Measurements from ENCODE around the gene BZW1.
"Not testable (repeated sequence)": the region's sequence is repeated elsewhere in the genome, so short reads cannot be mapped to it uniquely, and the experiment has no call there.

BZW1 gene

DNA sequence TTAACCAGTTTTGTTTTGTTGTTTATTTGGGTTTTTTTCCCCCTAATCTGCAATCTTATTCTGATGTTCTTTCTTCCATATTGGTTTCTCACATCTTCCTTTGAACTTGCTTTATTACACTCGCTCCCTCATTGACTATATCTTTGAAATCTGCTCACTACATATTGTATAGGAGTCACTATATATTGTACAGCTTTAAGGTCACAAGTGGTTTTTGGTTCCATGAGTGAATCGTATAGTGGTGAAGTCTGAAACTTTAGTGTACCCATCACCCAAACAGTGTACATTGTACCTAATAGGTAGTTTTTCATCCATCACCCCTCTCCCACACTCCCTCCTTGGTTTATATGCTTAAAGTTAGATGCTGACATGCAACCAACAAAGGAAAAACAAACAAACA lies 11.3 kb upstream of the BZW1 start:
- no peaks in the 10 kb centered on the region for H3K4me1 Mint-ChIP-seq (ENCODE audit: low read depth in 2 of 2)
- ATAC-seq (replicated peaks), result no peak

DNA sequence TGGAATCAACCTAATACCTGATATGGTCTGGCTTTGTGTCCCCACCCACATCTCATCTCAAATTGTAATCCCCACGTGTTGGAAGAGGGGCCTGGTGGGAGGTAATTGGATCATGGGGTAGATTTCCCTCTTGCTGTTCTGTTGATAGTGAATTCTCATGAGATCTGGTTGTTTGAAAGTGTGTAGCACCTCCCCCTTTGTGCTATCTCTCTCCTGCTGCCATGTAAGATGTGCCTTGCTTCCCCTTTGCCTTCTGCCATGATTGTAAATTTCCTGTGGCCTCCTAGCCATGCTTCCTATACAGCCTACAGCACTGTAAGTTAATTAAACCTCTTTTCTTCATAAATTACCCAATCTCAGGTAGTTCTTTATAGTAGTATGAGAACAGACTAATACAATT lies 10.3 kb upstream of the BZW1 start:
- DNase-seq; H3K9me3 Mint-ChIP-seq; H3K27me3 Mint-ChIP-seq; H3K4me3 Mint-ChIP-seq; H3K27ac Mint-ChIP-seq; ATAC-seq (replicated peaks); H3K36me3 Mint-ChIP-seq (ENCODE audit: insufficient read depth); H3K4me1 Mint-ChIP-seq (ENCODE audit: low read depth in 2 of 2): not testable (repeated sequence)

More for the DNA sequence above, 11.3 kb upstream of the BZW1 start:
- Mint-ChIP-seq H3K27ac (no peak overlapping the region), H3K36me3 (ENCODE audit: insufficient read depth) (peaks cover 4% of the 10 kb centered on the region), H3K4me3 (no peak overlapping the region), H3K9me3 (no peaks in the 10 kb centered on the region), H3K27me3 (peaks cover 6 to 7% of the 10 kb centered on the region in 2 donors)
- no peak for DNase-seq

DNA sequence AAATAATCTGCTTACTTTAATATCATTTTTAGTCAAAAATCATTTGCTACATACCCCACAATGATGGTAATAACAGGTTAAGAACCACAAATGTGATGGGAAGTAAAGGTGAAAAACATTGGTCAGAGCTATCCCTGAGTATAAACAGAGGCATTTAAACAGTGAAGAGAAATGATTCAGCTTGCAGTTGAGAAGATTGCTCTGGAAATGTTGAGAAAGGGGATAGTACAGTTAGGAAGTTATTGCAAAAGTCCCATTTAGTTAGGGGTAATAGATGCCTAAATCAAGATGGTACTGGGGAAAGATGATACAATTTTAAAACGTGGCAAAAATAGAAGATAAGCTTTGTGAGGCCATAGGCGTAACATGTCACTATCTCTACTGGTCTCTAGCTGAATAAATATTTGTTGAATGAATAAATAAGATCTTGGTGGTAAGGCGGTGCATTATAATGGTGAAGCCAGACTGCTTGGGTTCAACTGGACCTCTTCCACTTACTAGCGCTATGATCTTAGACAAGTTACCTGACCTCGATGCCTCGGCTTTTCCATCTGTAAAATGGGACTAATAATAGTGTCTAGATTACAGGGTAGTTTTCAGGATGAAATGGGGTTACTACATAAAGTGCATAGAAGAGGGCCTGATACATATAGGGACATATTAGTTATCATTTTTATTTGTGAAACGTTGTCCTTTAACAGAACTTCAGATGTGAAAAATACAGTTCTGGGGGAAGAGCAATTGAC lies 2.0 kb upstream of the BZW1 start:
- DNase-seq, result no peak
- no peak for ATAC-seq (replicated peaks)
- Mint-ChIP-seq H3K27ac (peak overlapping the region; percentile 99 to 100), H3K4me3 (peak overlapping the region; percentile 99 to 100), H3K9me3 (no peaks in the 10 kb centered on the region), H3K36me3 (ENCODE audit: insufficient read depth) (peaks cover 39% of the 10 kb centered on the region), H3K4me1 (ENCODE audit: low read depth in 2 of 2) (peaks cover 27% of the 10 kb centered on the region in 2 donors), H3K27me3 (no peaks in the 10 kb centered on the region)

GRCh38 chr2:200810252-200810997 lies 1.3 kb upstream of the BZW1 start:
- Mint-ChIP-seq H3K4me1 (ENCODE audit: low read depth in 2 of 2) (peaks cover 34% of the 10 kb centered on the region in 2 donors), H3K27ac (peak overlapping the region; percentile 99 to 100), H3K36me3 (ENCODE audit: insufficient read depth) (peaks cover 46% of the 10 kb centered on the region), H3K4me3 (peak overlapping the region; percentile 99 to 100), H3K27me3 (no peaks in the 10 kb centered on the region), H3K9me3 (no peaks in the 10 kb centered on the region)
- DNase-seq, result no peak
- no peak for ATAC-seq (replicated peaks)

DNA sequence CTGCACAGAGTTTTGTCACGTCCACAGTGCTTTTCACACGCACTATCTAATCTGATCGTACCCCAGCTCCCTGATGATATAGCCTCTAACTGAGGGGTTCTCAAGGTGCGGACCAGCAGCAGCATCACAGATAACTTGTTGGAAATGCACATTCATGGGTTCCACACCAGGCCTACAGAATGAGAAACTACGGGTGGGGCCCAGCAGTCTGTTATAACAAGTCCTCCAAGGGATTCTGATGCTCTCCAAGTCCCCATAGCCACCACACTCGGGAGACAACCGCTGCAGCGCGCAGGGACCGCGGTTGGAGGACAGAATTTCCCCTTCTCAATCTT lies 745 bp upstream of the BZW1 start:
- ATAC-seq (replicated peaks), result peak; percentile 1
- H3K9me3 Mint-ChIP-seq, result no peaks in the 10 kb centered on the region
- no peaks in the 10 kb centered on the region for H3K27me3 Mint-ChIP-seq
- DNase-seq, result no peak
- H3K4me1 Mint-ChIP-seq (ENCODE audit: low read depth in 2 of 2), result peaks cover 35 to 38% of the 10 kb centered on the region in 2 donors
- peak overlapping the region; percentile 99 to 100 for H3K27ac Mint-ChIP-seq
- peaks cover 52% of the 10 kb centered on the region for H3K36me3 Mint-ChIP-seq (ENCODE audit: insufficient read depth)
- peak overlapping the region; percentile 99 to 100 for H3K4me3 Mint-ChIP-seq

DNA sequence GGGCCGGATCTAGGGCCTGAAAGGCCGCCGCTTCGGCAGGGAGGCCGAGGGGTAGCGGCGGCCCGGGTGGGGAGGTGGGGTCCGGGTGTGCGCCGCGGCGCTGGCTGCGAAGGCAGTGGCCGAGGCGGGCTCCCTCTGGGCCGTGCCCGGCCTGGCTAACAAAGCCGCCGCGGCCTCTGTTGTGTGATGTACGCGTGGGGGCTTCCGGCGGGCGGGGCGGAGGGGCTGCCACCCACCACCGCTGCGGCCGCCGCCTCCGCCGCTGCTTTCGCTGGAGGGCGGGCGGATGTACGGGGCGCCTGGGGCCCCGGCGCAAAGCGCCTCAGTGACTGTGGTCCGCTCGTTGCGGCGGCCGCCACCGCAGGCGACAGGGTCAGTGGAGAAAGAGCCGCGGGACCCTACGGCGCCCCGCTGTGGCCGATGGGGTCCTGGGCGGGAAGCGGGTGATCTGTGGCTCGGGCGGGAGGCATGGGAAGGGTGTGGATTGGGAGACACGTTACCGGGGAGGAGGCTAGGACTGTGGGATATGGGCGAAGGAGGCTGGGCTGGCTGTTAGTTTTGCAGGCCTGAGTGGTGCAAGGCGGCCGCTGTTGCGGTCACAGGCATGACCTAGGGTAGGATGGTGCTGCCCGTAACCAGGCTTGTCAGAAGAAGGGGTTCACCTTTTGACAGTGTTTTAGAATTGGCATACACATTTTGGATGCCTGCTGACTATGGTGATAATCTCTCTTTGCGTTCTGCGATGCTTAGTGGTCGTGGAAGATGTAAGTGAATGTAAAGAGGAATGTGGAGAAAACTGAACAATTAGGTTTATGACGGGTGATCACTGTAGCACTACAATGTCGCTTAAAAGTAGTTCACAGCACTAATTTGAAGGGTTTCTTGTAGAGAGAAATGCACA lies 662 bp downstream of the BZW1 start:
- H3K4me1 Mint-ChIP-seq (ENCODE audit: low read depth in 2 of 2), result peaks cover 38 to 42% of the 10 kb centered on the region in 2 donors
- peaks cover 66% of the 10 kb centered on the region for H3K36me3 Mint-ChIP-seq (ENCODE audit: insufficient read depth)
- H3K9me3 Mint-ChIP-seq, result no peaks in the 10 kb centered on the region

GRCh38 chr2:200814276-200814815 lies 2.6 kb downstream of the BZW1 start:
- no peaks in the 10 kb centered on the region for H3K27me3 Mint-ChIP-seq
- no peak for ATAC-seq (replicated peaks)
- no peak for DNase-seq
- peak overlapping the region; percentile 75 to 87 for H3K27ac Mint-ChIP-seq
- peak overlapping the region; percentile 38 to 100 for H3K4me3 Mint-ChIP-seq
- H3K36me3 Mint-ChIP-seq (ENCODE audit: insufficient read depth), result peaks cover 86% of the 10 kb centered on the region
- peaks cover 38 to 50% of the 10 kb centered on the region in 2 donors for H3K4me1 Mint-ChIP-seq (ENCODE audit: low read depth in 2 of 2)
- H3K9me3 Mint-ChIP-seq, result no peaks in the 10 kb centered on the region

More for the DNA sequence above, 662 bp downstream of the BZW1 start:
- ATAC-seq (replicated peaks) (peak; percentile 54), DNase-seq (peak; percentile 63 to 67 (median 66))
- Mint-ChIP-seq H3K27ac (peak overlapping the region; percentile 99 to 100), H3K4me3 (peak overlapping the region; percentile 99 to 100), H3K27me3 (no peaks in the 10 kb centered on the region)

GRCh38 chr2:200814917-200815316 lies 3.2 kb downstream of the BZW1 start:
- H3K4me3 Mint-ChIP-seq, result peak overlapping the region; percentile 25 to 100
- DNase-seq, result no peak
- ATAC-seq (replicated peaks), result no peak
- no peaks in the 10 kb centered on the region for H3K27me3 Mint-ChIP-seq
- peak overlapping the region; percentile 75 to 87 for H3K27ac Mint-ChIP-seq
- no peaks in the 10 kb centered on the region for H3K9me3 Mint-ChIP-seq
- peaks cover 91% of the 10 kb centered on the region for H3K36me3 Mint-ChIP-seq (ENCODE audit: insufficient read depth)
- peaks cover 38 to 50% of the 10 kb centered on the region in 2 donors for H3K4me1 Mint-ChIP-seq (ENCODE audit: low read depth in 2 of 2)

DNA sequence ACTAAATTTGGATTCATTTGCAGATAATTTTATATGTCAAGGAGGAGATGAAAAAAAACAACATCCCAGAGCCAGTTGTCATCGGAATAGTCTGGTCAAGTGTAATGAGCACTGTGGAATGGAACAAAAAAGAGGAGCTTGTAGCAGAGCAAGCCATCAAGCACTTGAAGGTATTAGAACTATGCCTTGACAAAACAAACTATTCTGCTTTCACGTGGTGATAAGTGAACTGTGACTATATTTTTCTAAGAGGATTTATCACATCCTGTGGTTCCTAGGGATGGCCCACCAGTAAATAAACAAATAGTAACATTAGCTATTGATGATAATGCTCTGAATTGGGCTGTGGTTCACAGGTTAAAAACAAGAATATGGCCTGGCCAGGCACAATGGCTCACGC lies 7.0 kb downstream of the BZW1 start:
- H3K4me3 Mint-ChIP-seq, result not testable (repeated sequence)

GRCh38 chr2:200820573-200821234 lies 9.0 kb downstream of the BZW1 start:
- Mint-ChIP-seq H3K4me1 (ENCODE audit: low read depth in 2 of 2) (peaks cover under 1 to 14% of the 10 kb centered on the region in 2 donors), H3K36me3 (ENCODE audit: insufficient read depth) (peaks cover 77% of the 10 kb centered on the region), H3K4me3 (no peak overlapping the region), H3K27ac (peak overlapping the region; percentile 60 to 63), H3K9me3 (no peaks in the 10 kb centered on the region), H3K27me3 (no peaks in the 10 kb centered on the region)
- ATAC-seq (replicated peaks), result no peak
- no peak for DNase-seq

More for the DNA sequence above, 7.0 kb downstream of the BZW1 start:
- Mint-ChIP-seq H3K27ac (peak overlapping the region in 1 of 2 donors; percentile 44), H3K4me1 (ENCODE audit: low read depth in 2 of 2) (peaks cover 19 to 32% of the 10 kb centered on the region in 2 donors), H3K36me3 (ENCODE audit: insufficient read depth) (peaks cover 87% of the 10 kb centered on the region)
- H3K9me3 Mint-ChIP-seq; DNase-seq; H3K27me3 Mint-ChIP-seq; ATAC-seq (replicated peaks): not testable (repeated sequence)

DNA sequence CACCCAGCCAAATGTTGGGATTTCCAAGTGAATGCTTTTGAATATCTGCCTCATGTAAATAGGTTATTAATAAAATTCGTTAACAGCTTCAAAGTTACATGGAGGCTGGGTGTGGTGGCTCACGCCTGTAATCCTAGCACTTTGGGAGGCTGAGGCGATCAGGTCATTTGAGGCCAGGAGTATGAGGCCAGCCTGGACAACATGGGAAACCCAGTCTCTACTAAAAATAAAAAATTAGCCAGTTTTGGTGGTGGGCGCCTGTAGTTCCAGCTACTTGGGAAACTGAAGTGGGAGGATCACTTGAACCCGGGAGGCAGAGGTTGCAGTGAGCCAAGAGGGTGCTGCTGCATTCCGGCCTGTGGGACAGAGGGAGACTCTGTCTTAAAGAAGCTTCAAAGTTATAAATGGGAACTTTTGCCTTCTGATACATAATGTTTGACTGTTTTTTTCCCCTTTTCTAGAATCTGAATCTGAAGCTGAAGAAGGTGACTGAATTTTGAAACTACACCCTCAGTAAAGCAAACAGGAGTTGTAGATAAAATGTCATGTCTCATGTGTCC lies 10.1 kb downstream of the BZW1 start:
- ATAC-seq (replicated peaks) (no peak), DNase-seq (no peak)
- H3K4me3 Mint-ChIP-seq, result no peak overlapping the region
- H3K36me3 Mint-ChIP-seq (ENCODE audit: insufficient read depth), result peaks cover 73% of the 10 kb centered on the region
- no peaks in the 10 kb centered on the region for H3K9me3 Mint-ChIP-seq
- H3K27me3 Mint-ChIP-seq, result no peaks in the 10 kb centered on the region
- peaks cover 0 to 11% of the 10 kb centered on the region in 2 donors for H3K4me1 Mint-ChIP-seq (ENCODE audit: low read depth in 2 of 2)
- no peak overlapping the region for H3K27ac Mint-ChIP-seq

DNA sequence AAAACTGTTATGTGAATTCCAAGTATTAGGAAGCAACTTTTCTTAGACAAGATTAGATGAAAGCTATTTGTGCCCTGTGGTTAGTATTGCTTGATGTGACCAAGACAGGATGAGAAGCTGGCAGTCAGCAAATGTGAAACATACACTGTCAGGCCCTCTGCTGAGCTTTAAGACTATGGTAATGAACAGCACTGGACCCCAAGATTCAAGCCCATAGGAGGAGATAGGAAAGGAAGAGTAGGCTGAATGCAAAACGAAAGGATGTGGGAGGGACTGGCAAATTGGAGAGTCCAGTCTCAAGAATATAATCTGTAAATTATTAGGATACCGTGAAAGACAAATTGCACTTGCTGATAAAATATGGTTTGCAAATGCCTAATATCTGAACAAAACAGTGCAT lies 16.4 kb downstream of the BZW1 start:
- no peak for ATAC-seq (replicated peaks)
- DNase-seq, result no peak
- Mint-ChIP-seq H3K9me3 (no peaks in the 10 kb centered on the region), H3K27me3 (no peaks in the 10 kb centered on the region), H3K36me3 (ENCODE audit: insufficient read depth) (peaks cover 31% of the 10 kb centered on the region), H3K27ac (no peak overlapping the region), H3K4me1 (ENCODE audit: low read depth in 2 of 2) (no peaks in the 10 kb centered on the region), H3K4me3 (no peak overlapping the region)
